Right lobe of liver (tissue), 6 donors: ENCODE measurements around the gene HBQ1. TPM values are rescaled to one million over a fixed set of nuclear protein-coding genes. Genes with fewer than 3 reads are reported as not detected.
"Not testable (repeated sequence)": the region's sequence is repeated elsewhere in the genome, so short reads cannot be mapped to it uniquely, and the experiment has no call there.

Experiments
- ATAC-seq, 4 donors: fragments of 200-7000 bp; cut with Tn5 transposase; one replicate each; pipeline ENCODE4 v1.9.1; 2020; ENCODE audit warnings: mild to moderate bottlenecking in 4 of 4, moderate library complexity in 4 of 4
- DNase-seq, 3 donors: peaks; one replicate each; pipeline ENCODE4 v3.0.0-alpha.2; 2020
- H3K27ac ChIP-seq, 3 donors: fragments of 200-600 bp; one replicate each; pipeline ENCODE4 v1.8.0; 2022
- H3K27me3 ChIP-seq, 2 donors: fragments of 200-600 bp; one replicate each; pipeline ENCODE4 v1.8.0; 2022
- H3K36me3 ChIP-seq, 4 donors: fragments of 200-600 bp; sonication (generic) in 1 of 4; one replicate each; pipeline versions ENCODE4 v1.5.1 to v1.8.0; 2017 to 2022; ENCODE audit warnings: control low read depth in 1 of 4
- H3K4me1 ChIP-seq, 4 donors: fragments of 200-600 bp; sonication (generic) in 1 of 4; one replicate each; pipeline versions ENCODE4 v1.5.1 to v1.8.0; 2017 to 2022; ENCODE audit warnings: control low read depth in 1 of 4
- H3K4me3 ChIP-seq, 3 donors: fragments of 200-600 bp; one replicate each; pipeline ENCODE4 v1.8.0; 2022
- H3K9me3 ChIP-seq, 4 donors: fragments of 200-600 bp; sonication (generic) in 1 of 4; one replicate each; pipeline versions ENCODE4 v1.5.1 to v1.8.0; 2017 to 2022; ENCODE audit warnings: control low read depth in 1 of 4
- CTCF ChIP-seq, 4 donors: fragments of 200-600 bp in 3 of 4; fragments of 450-650 bp in 1 of 4; IDR thresholded peaks; one replicate each; pipeline versions ENCODE4 v1.5.1 to v1.8.0; 2016 to 2022; ENCODE audit warnings: antibody characterized with exemption in 4 of 4, mild to moderate bottlenecking in 2 of 4
- POLR2A ChIP-seq: fragments of 450-650 bp; IDR thresholded peaks from one replicate; pipeline ENCODE4 v1.6.1; 2017; ENCODE audit warnings: antibody characterized with exemption, mild to moderate bottlenecking
- WGBS: methylation state at CpG from one replicate; pipeline ENCODE4 v1.1.6; 2018; ENCODE audit warnings: low coverage, low lambda C conversion rate; ENCODE audit not compliant: insufficient coverage; ENCODE audit errors: missing lambda C conversion rate; 5-methylcytosine and 5-hydroxymethylcytosine counted together
- intact Hi-C, 2 donors: fragments of 100-400 bp; cut with DNase I; formaldehyde crosslinking; loops; one replicate each; pipeline versions ENCODE4 v1.11.2 to v1.14.1; 2022
- total RNA-seq, 6 experiments: library from RNA; depleted of rRNA in 2 of 6; stranded (reverse); fragments of >200 nt in 2 of 6; fragmentation: NEBNext Ultra II Directional in 3 of 6; extraction: Animal tissue kit (Norgen Biotek cat#: 25700) in 3 of 6; gene quantifications; one replicate each; pipeline versions ENCODE4 v1.1.0 to v1.2.4, GENCODE V29; 2016 to 2023
- donor health status: DM: no; HTN: yes; CAD: no.
- donor health status: DM: no; HTN: no; CAD: no.
- donor health status: DM: no; HTN: no; CAD: no.
- donor health status: DM: no; HTN: yes; CAD: no.
- donor health status: DM: no; HTN: yes; CAD: no.

Gene HBQ1
- total RNA-seq, 6 experiments from 2014 or later, result 0.47 TPM; not detected in 5

GRCh38 chr16:154217-155030 is 25.8 kb upstream of the HBQ1 start:
- TF ChIP-seq CTCF (IDR thresholded peaks at IDR 0.05) (no peak), POLR2A (no peak)
- peak overlapping the region; percentile 5 to 18 (median 13) for H3K4me3 ChIP-seq
- H3K4me1 ChIP-seq, result peaks cover 0 to 5% (median 2%) of the 10 kb centered on the region in 4 donors
- DNase-seq (peak in 1 of 3 donors; percentile 55), ATAC-seq (peak in 3 of 4 donors; percentile 17 to 32 (median 23))
- H3K36me3 ChIP-seq, result no peaks in the 10 kb centered on the region
- intact Hi-C loops, result no loop called here
- H3K9me3 ChIP-seq, result no peaks in the 10 kb centered on the region
- WGBS, result 4% methylated on average over 14 of the region's 59 CpGs
- no peak overlapping the region for H3K27ac ChIP-seq
- no peaks in the 10 kb centered on the region for H3K27me3 ChIP-seq

GRCh38 chr16:155031-155398 is 25.2 kb upstream of the HBQ1 start:
- no peaks in the 10 kb centered on the region for H3K9me3 ChIP-seq
- intact Hi-C loops, result no loop called here
- H3K27ac ChIP-seq, result no peak overlapping the region
- no peaks in the 10 kb centered on the region for H3K27me3 ChIP-seq
- peaks cover 0 to 5% (median 2%) of the 10 kb centered on the region in 4 donors for H3K4me1 ChIP-seq
- no peak overlapping the region for H3K4me3 ChIP-seq
- no peaks in the 10 kb centered on the region for H3K36me3 ChIP-seq
- ATAC-seq, result no peak
- TF ChIP-seq POLR2A (no peak), CTCF (IDR thresholded peaks at IDR 0.05) (no peak)
- WGBS, result 80% methylated on average over 3 of the region's 7 CpGs
- DNase-seq, result peak in 1 of 3 donors; percentile 9

GRCh38 chr16:159136-159849 is 21.0 kb upstream of the HBQ1 start:
- Histone ChIP-seq H3K4me3 (no peak overlapping the region), H3K9me3 (no peaks in the 10 kb centered on the region), H3K27ac (no peak overlapping the region), H3K36me3 (no peaks in the 10 kb centered on the region), H3K4me1 (peaks cover 0 to 5% (median 2%) of the 10 kb centered on the region in 4 donors), H3K27me3 (no peaks in the 10 kb centered on the region)
- no peak for ATAC-seq
- intact Hi-C loops, result no loop called here
- 29% methylated on average over 5 of the region's 6 CpGs for WGBS
- peak in 1 of 3 donors; percentile 9 for DNase-seq
- TF ChIP-seq CTCF (IDR thresholded peaks at IDR 0.05), result no peak
- no peak for TF ChIP-seq POLR2A

GRCh38 chr16:160242-160641 is 20.0 kb upstream of the HBQ1 start:
- DNase-seq, H3K36me3 ChIP-seq, intact Hi-C loops, H3K27me3 ChIP-seq, H3K27ac ChIP-seq, H3K4me3 ChIP-seq, H3K9me3 ChIP-seq, H3K4me1 ChIP-seq, ATAC-seq: not testable (repeated sequence)
- WGBS, result 48% methylated on average over 2 of the region's 20 CpGs

- TF ChIP-seq CTCF (IDR thresholded peaks at IDR 0.05), result no peak
- no peak for TF ChIP-seq POLR2A
- Histone ChIP-seq H3K9me3 (no peaks in the 10 kb centered on the region), H3K4me3 (no peak overlapping the region), H3K36me3 (no peaks in the 10 kb centered on the region), H3K27me3 (peaks cover 1 to 7% of the 10 kb centered on the region in 2 donors), H3K27ac (no peak overlapping the region), H3K4me1 (peaks cover 0 to 4% (median 0%) of the 10 kb centered on the region in 4 donors)
- intact Hi-C loops, result no loop called here
- ATAC-seq (no peak), DNase-seq (no peak)
- WGBS, result 62% methylated on average over 3 of the region's 18 CpGs
These were observed 19.5 kb upstream of the HBQ1 start for GRCh38 chr16:160691-161190.
